Activated T-helper 1 cell treated with Interleukin-2 at 50 U/mL for 16 hours (primary cell): ENCODE data around the gene ATG9A.
"Not testable (repeated sequence)": the region's sequence is repeated elsewhere in the genome, so short reads cannot be mapped to it uniquely, and the experiment has no call there.

Source experiments
- DNase-seq: peaks from one replicate; pipeline ENCODE4 v3.0.0-alpha.2; 2020; ENCODE audit warnings: low read depth

ATG9A gene

GRCh38 chr2:219229305-219230058 is at the start of gene ATG9A, which contains the start of gene ANKZF1:
ATG9A (minus strand) TSS chr2:219229636; CDS start chr2:219228024, 1,612 bp downstream.
ANKZF1 (plus strand) TSS chr2:219229806; CDS start chr2:219230258, 452 bp downstream.
- peak; percentile 96 for DNase-seq

GRCh38 chr2:219278655-219279150 is 49.3 kb upstream of the ATG9A start:
- DNase-seq: no peak

- DNase-seq: peak; percentile 57
These were observed 48.5 kb upstream of the ATG9A start for GRCh38 chr2:219277703-219278654.

- no peak for DNase-seq
These were observed 45.0 kb upstream of the ATG9A start for GRCh38 chr2:219274361-219274921.

- no peak for DNase-seq
These were observed 44.5 kb upstream of the ATG9A start for GRCh38 chr2:219273937-219274336.

- no peak for DNase-seq
These were observed 43.6 kb upstream of the ATG9A start for GRCh38 chr2:219272995-219273394.

- no peak for DNase-seq
These were observed 42.9 kb upstream of the ATG9A start for GRCh38 chr2:219272356-219272755.

GRCh38 chr2:219271021-219271420 is 41.6 kb upstream of the ATG9A start:
- no peak for DNase-seq

GRCh38 chr2:219270055-219270372 is 40.6 kb upstream of the ATG9A start:
- no peak for DNase-seq

- no peak for DNase-seq
These were observed 40.1 kb upstream of the ATG9A start for GRCh38 chr2:219269362-219270054.

- no peak for DNase-seq
These were observed 38.9 kb upstream of the ATG9A start for GRCh38 chr2:219268294-219268693.

- DNase-seq: no peak
These were observed 37.5 kb upstream of the ATG9A start for GRCh38 chr2:219266886-219267285.

GRCh38 chr2:219266232-219266631 is 36.8 kb upstream of the ATG9A start:
- no peak for DNase-seq

- no peak for DNase-seq
These were observed 31.8 kb upstream of the ATG9A start for GRCh38 chr2:219261024-219261855.

- not testable (repeated sequence) for DNase-seq
These were observed 29.5 kb upstream of the ATG9A start for GRCh38 chr2:219258942-219259341.

- DNase-seq: no peak
These were observed 25.3 kb upstream of the ATG9A start for GRCh38 chr2:219254590-219255201.

- DNase-seq: peak; percentile 88
These were observed 24.5 kb upstream of the ATG9A start, which contains the start of gene TUBA4A for GRCh38 chr2:219253753-219254589. TUBA4A (minus strand) TSS chr2:219253918; CDS start chr2:219253858, 60 bp downstream.

GRCh38 chr2:219252900-219253752 is 23.7 kb upstream of the ATG9A start, which contains the start of gene TUBA4B:
TUBA4B (plus strand) TSS chr2:219253243; CDS start chr2:219253408, 165 bp downstream.
- no peak for DNase-seq
